HCEC 1CT (cell line): Measurements from ENCODE around the gene ZNF224.
A peak's percentile ranks its signal among the peaks of the same experiment; 100 is the strongest.
"Not testable (repeated sequence)": the region's sequence is repeated elsewhere in the genome, so short reads cannot be mapped to it uniquely, and the experiment has no call there.

Source experiments
- DNase-seq: peaks from one replicate; pipeline ENCODE4 v3.0.0-alpha.2; 2017

Gene ZNF224

DNA sequence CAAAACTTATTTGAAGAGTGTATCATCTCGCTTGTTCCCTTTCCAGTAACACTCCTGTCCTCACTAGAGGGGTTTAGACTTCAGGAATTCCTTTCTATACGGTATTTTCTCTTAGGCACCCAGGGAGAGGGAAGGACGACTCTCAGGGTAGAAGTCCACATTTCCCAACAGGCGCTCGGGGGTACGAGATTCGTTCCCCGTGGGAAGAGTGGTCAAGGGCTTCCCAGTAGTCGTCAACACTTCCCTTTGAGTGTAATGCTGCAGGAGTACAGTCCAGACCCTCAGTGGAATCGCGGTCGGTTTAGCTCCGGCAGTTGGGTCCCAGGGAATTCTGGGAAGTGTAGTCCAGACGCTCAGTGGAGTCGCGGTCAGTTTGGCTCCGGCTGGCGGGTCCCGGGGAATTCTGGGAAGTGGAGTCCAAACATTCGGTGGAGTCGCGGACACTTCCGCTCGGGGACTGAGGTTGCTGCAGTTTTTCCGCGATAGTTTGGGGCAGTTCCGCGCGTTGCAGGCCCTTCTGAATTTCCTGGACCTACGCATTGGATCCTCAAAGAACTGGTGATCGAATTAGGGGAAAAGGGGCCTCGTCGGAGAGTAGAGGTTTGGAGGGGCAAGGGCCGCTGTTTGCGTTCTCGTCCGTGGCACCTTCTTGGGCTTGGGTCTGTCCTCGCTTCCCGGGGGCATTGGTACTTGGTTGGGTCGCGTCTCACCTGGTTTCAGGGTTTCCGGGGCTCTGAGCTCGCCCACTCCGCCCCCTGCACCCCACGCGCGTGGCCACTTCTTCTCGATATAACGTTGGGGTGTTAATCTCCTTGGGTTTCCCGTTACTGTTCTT lies at the start of gene ZNF224:
Gene ZNF224, plus strand, starts transcription at position 431 of the 835 bp plus-strand sequence. CDS start 3,513 bp downstream, outside the sequence.
- DNase-seq: peak; percentile 91

DNA sequence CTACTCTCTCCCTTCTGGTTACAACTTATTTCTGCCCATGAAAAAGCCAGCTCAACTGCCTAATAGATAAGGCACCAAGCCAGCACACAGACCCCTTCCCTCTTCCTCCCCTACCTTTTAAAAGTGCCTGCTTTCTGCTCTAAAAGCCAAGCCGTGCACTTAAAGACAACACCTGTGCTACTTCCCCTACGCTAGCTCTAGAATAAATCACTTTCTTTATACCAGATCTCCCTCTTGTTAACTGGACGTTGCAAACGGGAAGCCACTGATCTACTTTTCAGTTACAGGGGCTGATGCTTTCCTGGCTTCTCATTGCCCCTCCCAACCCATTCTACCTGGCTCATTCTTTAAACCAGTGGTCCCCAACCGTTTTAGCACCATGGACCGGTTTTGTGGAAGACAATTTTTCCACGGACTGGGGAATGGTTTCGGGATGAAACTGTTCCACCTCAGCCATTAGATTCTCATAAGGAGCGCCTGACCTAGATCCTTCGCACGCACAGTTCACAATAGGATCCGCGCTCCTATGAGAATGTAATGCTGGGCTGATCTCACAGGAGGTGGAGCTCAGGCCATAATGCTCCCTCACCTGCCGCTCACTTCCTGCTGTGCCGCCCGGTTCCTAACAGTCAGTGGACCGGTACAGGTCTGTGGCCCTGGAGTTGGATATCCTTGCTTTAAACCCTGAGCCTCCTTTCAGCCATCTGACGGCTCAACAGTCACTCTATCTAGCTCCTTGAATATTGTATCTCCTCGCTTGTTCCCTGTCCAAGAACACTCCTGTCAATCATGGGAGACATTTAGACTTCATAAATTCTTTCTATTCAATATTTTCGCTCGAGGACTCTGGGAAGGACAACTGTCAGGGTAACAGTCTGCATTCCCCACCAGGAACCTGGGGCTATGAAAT lies 43.2 kb upstream of the ZNF224 start:
- no peak for DNase-seq

DNA sequence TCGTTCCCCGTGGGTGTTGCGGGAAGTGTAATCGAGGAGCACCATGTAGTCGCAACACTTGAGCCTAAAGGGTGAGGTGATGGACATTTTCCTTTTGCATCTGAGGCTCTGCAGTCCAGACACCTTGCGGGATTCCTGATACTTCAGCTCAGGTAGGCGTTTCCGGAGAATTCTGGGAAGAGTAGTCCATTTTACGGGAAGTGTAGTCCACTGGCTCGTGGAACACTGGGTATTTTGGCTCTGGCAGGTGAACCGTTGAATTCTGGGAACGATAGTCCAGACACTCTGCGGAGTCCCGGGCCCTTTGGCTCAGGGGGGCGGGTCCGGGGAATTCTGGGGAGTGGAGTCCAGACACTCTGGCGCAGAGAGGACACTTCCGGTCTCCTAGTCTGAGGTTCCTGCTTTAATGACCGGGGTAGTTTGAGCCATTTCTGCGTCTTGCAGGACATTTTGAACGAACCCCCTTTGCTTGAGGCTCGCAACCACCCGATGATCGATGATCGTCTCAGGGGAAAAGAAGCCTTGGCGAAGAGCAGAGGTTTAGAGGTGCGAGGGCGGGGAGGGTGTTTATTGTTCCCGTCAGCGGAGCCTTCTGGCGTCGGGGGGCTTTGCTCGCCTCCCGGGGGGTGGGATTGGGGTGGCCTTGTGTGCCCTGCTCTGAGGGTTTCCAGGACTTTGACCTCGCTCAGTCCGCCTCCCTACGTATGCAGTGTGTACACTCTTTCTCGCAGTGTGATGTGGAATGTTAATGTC lies 42.3 kb upstream of the ZNF224 start, which contains the start of gene ZNF223:
Gene ZNF223, plus strand, starts transcription at position 387 of the 753 bp plus-strand sequence. CDS start 3,141 bp downstream, outside the sequence.
- peak; percentile 93 for DNase-seq

GRCh38 chr19:44055870-44056269 lies 38.3 kb upstream of the ZNF224 start:
- DNase-seq: no peak

- no peak for DNase-seq
Observed at GRCh38 chr19:44059229-44059628, 34.9 kb upstream of the ZNF224 start.

GRCh38 chr19:44061038-44061437 lies 33.1 kb upstream of the ZNF224 start:
- DNase-seq: no peak

DNA sequence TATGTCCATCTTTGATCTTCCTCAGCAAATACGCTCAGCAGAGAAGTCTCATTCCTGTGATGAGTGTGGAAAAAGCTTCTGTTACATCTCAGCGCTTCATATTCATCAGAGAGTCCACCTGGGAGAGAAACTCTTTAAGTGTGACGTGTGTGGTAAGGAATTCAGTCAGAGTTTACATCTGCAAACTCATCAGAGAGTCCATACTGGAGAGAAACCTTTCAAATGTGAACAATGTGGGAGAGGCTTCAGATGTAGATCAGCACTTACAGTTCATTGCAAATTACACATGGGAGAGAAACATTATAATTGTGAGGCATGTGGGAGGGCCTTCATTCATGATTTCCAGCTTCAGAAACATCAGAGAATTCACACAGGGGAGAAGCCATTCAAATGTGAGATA lies 27.9 kb upstream of the ZNF224 start:
- DNase-seq: no peak

- no peak for DNase-seq
Observed at GRCh38 chr19:44069415-44069814, 24.7 kb upstream of the ZNF224 start.

GRCh38 chr19:44071824-44072542 lies 22.2 kb upstream of the ZNF224 start, which contains the start of gene ZNF284:
Gene ZNF284, plus strand, starts transcription at chr19:44072159. Its CDS starts 4,231 bp downstream, at chr19:44076390.
- DNase-seq: peak; percentile 87

- DNase-seq: peak; percentile 10
Observed at GRCh38 chr19:44072543-44073401, 21.4 kb upstream of the ZNF224 start.

- DNase-seq: no peak
Observed at GRCh38 chr19:44076325-44076724, 17.8 kb upstream of the ZNF224 start.

GRCh38 chr19:44092108-44092507 lies 2.1 kb upstream of the ZNF224 start:
- DNase-seq: no peak

- DNase-seq: no peak
Observed at GRCh38 chr19:44107751-44108150, 13.6 kb downstream of the ZNF224 start.

DNA sequence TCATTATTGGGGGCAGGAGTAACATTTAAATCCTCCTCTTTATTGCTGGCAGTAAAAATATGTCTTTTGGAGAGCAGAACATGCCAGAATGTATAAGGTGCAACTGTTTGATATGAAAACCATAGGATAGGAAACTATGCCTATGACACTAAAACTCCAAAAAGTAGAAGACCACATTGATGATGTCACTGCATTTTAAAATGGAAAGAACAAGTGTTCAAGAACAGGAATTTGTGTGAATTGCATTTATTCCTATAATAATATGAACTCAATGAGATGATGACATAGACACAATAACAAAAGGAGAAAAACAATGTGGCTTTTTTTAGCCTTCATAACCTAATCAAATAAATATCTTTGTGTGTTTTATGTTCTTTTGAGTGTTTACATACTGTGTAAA lies 15.3 kb downstream of the ZNF224 start:
- DNase-seq: no peak

GRCh38 chr19:44111910-44112463 lies 17.8 kb downstream of the ZNF224 start:
- peak; percentile 77 for DNase-seq

- DNase-seq: no peak
Observed at GRCh38 chr19:44112802-44113137, 18.6 kb downstream of the ZNF224 start.

DNA sequence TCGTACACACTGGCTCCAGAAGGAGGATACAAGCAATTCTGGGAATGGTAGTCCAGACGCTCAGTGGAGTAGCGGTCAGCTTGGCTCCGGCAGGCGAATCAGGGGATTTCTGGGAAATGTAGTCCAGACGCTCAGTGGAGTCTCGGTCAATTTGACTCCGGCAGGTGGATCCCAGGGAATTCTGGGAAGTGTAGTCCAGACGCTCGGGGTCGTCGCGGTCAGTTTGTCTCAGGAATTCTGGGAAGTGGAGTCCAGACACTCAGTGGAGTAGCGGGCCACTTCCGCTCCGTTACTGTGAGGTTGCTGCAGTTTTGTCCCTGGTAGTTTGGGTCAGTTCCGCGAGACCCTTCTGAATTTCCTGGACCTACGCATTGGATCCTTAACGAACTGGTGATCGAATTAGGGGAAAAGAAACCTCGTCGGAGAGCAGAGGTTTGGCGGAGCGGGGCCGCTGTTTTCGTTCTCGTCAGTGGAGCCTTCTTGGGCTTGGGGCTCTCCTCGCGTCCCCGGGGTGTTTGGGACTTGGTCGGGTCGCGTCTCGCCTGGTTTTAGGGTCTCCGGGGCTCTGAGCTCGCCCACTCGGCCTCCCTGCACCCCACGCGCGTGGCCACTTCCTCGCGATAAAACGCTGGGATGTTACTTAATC lies 19.1 kb downstream of the ZNF224 start, which contains the start of gene ZNF225:
Gene ZNF225, plus strand, starts transcription at position 262 of the 646 bp plus-strand sequence. CDS start 2,429 bp downstream, outside the sequence.
- peak; percentile 98 for DNase-seq

DNA sequence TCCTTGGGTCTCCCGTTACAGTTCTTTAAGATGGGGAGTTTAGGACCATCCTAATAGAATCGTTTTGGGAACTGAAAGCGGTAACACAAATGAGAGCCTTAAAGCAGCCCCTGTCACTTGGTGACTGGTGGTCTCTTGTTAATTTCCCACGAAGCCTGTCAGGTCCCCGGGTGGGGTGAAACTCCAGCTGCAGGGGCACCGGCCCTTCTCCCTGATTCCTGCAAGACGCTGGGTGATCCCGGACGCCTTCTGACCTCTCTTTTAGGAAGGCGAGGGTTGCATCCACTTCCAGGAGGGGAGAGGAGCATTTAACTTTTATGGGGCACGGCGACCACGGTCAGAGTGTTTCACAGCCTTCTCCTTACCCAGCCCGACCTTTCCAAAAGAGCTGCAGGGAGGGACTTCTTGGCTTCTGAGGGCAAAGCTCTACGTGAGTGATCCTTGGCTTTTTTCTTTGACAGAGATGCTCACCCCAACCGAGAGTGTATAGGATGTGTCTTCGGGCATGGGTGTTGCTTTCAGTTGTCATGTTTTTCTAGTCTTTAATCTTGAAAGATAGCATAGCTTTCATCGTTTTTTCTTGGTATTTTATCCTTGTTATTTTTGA lies 19.7 kb downstream of the ZNF224 start:
- no peak for DNase-seq

- not testable (repeated sequence) for DNase-seq
Observed at GRCh38 chr19:44121162-44121561, 27.0 kb downstream of the ZNF224 start.

- no peak for DNase-seq
Observed at GRCh38 chr19:44131955-44132354, 37.8 kb downstream of the ZNF224 start.
